Endothelial cell of umbilical vein (primary cell): ENCODE results near the gene GOLGA6L10.
"Not testable (repeated sequence)": the region's sequence is repeated elsewhere in the genome, so short reads cannot be mapped to it uniquely, and the experiment has no call there.

Experiments
- POLR2A ChIP-seq: IDR thresholded peaks from 2 replicates; pipeline ENCODE4 v1.6.1; 2012; ENCODE audit warnings: low read depth, mild to moderate bottlenecking, control low read depth, low read length
- TF ChIP-seq, protein P1 (sequence below), 2 donors: IDR thresholded peaks; 1 replicate in 1 of 2; 2 replicates in 1 of 2; pipeline ENCODE4 v1.5.1; 2011; ENCODE audit warnings: low read length in 2 of 2, mild to moderate bottlenecking in 2 of 2, moderate library complexity in 2 of 2, control low read depth in 1 of 2, inconsistent platforms in 1 of 2, low read depth in 1 of 2; ENCODE audit not compliant: insufficient read depth in 1 of 2; ENCODE audit errors: extremely low read depth in 1 of 2

- not testable (repeated sequence) for TF ChIP-seq POLR2A
- TF ChIP-seq, protein P1, sequence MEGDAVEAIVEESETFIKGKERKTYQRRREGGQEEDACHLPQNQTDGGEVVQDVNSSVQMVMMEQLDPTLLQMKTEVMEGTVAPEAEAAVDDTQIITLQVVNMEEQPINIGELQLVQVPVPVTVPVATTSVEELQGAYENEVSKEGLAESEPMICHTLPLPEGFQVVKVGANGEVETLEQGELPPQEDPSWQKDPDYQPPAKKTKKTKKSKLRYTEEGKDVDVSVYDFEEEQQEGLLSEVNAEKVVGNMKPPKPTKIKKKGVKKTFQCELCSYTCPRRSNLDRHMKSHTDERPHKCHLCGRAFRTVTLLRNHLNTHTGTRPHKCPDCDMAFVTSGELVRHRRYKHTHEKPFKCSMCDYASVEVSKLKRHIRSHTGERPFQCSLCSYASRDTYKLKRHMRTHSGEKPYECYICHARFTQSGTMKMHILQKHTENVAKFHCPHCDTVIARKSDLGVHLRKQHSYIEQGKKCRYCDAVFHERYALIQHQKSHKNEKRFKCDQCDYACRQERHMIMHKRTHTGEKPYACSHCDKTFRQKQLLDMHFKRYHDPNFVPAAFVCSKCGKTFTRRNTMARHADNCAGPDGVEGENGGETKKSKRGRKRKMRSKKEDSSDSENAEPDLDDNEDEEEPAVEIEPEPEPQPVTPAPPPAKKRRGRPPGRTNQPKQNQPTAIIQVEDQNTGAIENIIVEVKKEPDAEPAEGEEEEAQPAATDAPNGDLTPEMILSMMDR (IDR thresholded peaks at IDR 0.05; ENCODE audit: extremely low read depth in 1 of 2, insufficient read depth in 1 of 2, low read depth in 1 of 2, low read length in 2 of 2) = not testable (repeated sequence)
Measured at GRCh38 chr15:82319522-82320278, 29.6 kb downstream of the GOLGA6L10 start.
